Measurements from ENCODE around the gene ALDH5A1.

DNA sequence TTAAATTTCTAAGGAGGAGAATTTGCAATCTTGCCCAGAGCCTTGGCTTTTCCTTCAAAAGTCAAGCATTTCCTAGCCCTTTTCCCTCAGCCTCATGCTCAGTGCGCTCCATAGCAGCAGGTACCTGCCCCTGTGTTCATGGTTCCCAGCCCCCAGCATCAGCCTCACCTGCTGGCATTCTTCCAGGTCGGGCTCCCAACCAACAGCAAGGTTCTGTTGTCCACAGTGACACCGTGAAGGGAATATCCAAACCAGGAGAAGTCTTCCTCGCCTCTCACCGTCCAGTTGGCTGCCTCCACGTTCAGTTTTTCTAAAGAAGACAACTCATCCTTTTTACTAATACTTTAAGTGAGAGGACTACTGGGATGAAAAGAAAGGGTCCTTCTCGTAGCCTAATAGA is 48.1 kb upstream of the ALDH5A1 start:
- TF ChIP-seq, protein P1, sequence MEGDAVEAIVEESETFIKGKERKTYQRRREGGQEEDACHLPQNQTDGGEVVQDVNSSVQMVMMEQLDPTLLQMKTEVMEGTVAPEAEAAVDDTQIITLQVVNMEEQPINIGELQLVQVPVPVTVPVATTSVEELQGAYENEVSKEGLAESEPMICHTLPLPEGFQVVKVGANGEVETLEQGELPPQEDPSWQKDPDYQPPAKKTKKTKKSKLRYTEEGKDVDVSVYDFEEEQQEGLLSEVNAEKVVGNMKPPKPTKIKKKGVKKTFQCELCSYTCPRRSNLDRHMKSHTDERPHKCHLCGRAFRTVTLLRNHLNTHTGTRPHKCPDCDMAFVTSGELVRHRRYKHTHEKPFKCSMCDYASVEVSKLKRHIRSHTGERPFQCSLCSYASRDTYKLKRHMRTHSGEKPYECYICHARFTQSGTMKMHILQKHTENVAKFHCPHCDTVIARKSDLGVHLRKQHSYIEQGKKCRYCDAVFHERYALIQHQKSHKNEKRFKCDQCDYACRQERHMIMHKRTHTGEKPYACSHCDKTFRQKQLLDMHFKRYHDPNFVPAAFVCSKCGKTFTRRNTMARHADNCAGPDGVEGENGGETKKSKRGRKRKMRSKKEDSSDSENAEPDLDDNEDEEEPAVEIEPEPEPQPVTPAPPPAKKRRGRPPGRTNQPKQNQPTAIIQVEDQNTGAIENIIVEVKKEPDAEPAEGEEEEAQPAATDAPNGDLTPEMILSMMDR (conservative IDR thresholded peaks at IDR 0.05) = no peak
- TF ChIP-seq ZFX (IDR thresholded peaks at IDR 0.05) = no peak
